Measurements from ENCODE around the gene DBP.

GRCh38 chr19:48615231-48616040 is 21.7 kb downstream of the DBP start:
- TF ChIP-seq ELF4 (CRISPR knock-in tag; IDR thresholded peaks at IDR 0.05; ENCODE audit: low read depth) (no peak), CTCF (IDR thresholded peaks at IDR 0.05) (no peak)

Data from WTC11 (cell line).